GM18870 (cell line): ENCODE data around the gene CISH.

Experiments used
- ATAC-seq: cut with Tn5 transposase; IDR thresholded peaks from one replicate; pipeline ENCODE4 v1.9.1; 2021; ENCODE audit warnings: moderate library complexity; ENCODE audit not compliant: unreplicated experiment

CISH gene

DNA sequence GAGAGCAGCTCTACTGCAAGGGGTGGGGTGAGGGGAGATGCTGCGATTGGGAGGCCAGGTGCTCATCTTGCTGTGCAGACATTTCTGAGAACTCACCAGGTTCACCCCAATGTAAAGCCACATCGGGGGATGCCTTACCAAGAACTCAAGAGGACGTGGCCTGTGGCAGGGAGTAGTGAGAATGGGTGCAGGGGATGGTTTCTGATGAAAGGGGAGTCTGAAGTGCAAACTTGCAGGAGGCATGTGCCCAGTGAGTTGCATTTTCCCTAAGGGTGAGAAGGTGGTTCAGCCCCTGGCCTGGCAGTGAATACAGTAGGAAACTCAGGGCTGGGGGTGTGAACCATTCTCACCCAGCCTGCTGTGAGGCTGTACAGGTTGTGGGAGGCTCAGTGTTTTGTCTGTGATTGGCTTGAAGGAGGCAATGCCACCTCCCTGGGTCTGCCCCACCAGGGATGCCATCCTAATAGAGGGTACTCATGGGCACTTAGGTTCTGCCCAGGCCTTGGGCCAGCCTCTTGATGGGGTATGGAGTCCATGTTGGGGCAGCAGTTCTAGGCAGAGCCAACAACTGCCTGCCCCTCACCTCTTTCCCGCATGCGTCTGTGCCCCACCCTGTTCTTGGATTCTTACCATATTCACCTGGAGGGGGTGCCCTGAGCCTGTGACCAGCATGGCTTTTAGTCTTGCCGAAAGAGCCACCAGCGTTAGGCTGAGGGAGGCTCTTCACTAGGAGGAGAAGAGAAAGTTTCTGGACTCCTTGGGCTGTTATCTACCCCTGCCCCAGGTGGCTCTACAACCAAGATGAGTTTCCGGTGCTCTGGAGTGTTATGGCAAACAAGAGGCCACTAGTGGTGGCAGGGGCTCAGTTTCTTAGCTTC lies 37.8 kb downstream of the CISH start:
- ATAC-seq: no peak

DNA sequence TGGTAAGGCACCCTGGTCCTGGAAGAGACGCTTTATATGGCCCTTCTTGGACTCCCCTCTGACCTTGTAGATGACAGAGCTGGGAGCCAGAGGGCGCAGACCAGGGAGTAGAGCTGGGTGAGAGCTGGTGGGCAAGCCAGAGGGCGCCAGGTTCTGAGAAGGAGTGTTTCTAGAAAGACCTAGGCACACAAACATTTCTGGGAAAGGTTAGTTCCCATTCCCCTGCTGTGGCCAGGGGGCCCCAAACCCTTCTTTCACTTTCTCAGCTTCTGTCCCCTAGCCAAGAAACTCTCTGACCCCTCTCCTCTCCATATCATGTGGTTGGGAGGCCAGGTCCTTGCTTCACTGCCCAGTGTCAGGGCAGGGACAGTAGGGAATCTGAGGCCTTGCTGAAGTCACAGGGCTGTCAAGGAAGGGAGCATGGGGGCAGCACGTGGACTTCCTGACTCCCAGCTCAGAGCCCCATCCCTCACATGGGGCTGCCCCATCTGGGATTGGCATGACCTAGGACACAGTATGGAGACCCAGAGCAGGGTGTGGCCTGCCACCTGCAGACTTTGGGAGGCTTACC lies 38.7 kb downstream of the CISH start:
- no peak for ATAC-seq

DNA sequence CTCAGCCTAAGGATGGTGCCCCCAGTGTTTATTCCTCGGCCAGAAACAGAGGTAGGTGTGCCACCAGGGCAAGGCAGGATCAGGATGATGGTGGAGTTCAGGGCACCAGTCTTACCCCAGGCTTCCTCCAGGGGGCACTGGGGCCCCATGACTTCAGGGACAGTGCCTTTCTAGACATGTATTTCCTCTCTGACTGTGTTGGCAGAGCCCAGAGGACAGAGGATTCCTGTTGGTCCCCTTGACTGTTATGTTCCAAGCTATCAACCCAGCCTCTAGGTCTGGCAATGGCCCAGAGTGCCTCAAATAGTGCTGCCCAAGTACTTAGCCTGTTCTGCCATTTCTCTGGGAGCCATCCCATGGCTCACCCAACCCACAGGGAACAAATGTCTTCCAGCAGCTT lies 39.4 kb downstream of the CISH start:
- ATAC-seq: no peak

DNA sequence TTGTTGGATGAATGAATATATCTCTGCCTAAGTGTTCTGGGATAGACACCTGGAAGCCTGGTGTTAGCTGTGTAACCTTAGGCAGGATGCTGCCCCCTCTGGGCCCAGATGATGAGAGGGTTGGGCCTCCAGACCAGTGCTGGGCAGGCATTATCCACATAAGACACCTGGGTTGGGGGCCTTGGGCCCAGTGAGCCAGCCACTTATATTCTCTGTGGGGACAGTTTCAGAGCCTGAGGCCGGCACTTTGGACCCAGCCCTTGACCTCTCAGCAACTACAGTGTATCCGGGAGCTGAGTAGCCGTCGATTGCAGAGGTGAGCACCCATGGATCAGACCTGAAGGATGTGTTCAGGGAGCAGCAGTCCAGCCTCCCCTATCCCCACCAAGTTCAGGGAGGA lies 40.1 kb downstream of the CISH start:
- no peak for ATAC-seq

DNA sequence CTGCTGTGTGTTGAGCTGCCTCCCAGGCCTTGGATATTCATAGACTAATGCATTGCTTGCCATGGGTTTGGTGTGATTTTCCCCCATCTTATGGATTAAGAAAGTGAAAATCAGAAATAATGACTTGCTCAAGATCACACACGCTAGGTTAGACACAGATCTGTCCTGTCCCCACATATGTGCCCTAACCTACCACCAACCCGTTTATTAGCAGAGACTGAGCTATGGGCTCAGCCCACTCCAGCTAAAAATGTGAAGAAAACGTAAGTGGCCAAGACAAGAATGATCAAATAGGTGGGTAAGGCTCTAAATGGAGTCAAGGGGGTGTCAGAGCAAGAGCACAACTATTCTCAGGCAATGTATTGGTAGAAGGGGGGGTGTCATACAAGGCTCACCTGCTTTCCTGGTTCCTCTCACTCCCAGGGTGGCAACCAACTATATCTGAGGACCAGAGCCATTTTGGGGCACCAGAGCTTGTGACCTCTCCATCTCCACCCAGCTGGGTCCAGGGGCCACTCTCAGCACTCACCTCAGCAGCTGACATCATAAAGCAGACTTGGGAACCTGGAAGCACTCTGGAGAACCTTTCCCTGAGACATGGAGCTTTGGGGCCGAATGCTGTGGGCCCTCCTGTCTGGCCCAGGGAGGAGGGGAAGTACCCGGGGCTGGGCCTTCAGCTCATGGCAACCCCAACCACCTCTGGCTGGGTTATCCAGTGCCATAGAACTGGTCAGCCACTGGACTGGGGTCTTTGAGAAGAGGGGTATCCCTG lies 40.9 kb downstream of the CISH start:
- ATAC-seq: no peak

DNA sequence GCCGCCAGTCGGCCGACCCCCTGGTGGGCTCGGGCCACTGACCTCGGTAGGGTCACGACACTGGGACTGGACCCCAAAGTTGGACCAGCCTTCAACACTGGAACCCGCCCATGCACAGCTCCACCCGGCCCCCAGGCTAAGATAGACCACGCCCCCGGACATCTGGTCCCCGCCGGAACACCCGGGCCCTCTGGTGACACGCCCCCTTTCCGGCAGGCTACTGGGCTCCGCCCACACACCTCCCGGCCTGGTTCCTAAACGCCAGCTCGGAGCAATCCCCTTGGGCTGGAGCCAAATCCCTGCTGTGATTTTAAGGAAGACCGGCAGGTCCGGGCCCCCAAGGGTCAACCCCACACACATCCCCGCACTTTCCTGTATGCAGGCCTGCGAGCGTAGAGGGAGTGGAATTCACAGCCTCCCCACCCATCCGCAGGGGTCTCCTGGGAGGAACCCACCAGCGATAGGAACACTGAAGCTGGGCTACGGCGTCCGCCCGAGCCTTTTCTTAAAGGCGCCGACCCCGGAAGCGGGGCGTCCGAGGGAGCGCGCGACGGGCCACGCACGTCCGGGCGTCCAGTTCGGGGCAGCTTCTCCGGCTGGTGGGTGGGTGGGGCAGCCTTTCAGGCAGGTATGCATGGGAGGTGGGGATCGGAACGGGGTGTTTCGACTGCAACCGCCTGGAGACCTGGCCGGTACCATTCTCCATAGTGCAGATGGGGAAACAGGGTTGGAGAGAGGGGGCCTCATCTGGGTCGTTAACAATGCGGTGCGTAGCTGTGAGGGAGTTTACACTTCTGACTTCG lies 42.4 kb downstream of the CISH start, which contains the start of gene HEMK1:
TSS of gene HEMK1 (plus strand) at position 576 of the 803 bp plus-strand sequence. CDS start 1,583 bp downstream, outside the sequence.
- peak; percentile 41 for ATAC-seq

DNA sequence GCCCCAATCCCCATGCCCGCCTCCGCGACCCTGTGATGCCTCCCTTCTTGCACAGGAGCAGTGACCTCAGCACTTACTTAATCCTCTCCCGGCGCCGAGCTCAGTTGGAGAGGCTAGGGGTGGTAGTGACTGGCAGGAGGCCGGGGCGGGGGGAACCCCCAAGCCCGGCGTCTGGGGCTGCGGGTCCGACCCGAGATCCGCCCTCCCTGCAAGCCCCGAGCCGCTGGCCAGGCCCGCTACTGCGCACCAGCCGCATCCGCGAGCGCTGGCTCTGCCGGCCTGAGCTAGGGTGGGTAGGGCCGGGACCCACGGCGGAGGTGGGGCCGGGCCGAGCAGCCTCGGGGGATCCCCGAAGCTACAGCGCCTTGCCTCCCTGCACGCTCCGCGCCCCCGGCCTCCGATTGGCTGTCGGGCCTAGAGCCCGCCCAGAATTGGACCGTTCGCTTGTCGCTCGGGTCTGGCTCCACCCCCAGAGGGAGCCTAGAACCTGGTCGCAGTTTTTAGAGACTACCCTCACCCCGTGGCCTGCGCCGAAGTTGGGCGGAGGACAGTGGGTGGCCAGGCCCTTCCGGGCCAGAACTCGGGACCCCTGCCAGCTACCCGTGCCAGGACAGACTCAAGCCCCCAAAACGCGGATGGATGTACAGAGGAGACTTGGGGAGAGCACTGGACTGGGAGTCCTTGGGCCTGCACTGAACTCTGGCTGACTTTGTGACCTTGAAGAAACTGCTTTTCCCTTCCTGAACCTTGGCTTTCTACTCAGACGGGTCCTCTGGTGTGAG lies 44.0 kb downstream of the CISH start, which contains the start of gene C3orf18:
TSS of gene C3orf18 (minus strand) at position 362 of the 782 bp plus-strand sequence. CDS start 2,048 bp downstream, outside the sequence.
- ATAC-seq: peak; percentile 71

DNA sequence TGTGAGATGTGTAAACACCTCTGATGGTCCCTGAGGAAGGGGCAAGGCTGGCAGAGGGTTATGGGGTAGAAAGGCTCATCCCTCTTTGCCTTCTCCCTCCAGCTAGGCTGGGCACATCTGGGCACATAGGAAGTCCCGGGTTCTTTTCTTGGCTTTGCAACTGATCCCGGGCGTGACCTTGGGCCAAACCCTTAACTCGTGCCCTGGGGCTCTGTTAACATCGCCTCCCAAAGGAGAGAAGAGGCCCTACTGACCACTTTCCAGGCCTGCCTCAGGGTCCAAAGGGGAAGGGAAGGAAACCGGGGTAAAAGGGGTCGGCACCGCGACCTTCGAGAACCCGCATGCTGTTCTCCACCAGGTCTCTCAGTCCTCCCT lies 44.6 kb downstream of the CISH start:
- ATAC-seq: no peak

DNA sequence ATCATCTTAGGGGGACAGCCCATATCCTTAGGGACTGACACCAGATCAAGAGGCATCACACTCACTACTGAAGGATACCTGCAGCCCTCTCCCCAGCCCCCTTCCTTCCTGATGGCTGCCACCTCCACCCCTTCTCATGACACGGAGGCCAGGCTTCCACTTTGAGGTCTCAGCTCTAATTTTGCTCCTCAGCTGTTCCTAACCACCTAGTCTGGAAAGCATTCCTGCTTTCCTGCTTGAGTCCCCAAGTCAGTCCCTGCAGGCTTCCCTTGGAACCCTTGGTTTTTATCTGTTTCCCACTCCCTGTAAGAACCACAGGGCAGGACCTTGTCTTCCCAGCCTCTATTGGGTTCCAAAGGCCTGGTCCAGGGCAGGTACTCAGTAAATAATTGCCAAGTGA lies 47.3 kb downstream of the CISH start:
- ATAC-seq: no peak

DNA sequence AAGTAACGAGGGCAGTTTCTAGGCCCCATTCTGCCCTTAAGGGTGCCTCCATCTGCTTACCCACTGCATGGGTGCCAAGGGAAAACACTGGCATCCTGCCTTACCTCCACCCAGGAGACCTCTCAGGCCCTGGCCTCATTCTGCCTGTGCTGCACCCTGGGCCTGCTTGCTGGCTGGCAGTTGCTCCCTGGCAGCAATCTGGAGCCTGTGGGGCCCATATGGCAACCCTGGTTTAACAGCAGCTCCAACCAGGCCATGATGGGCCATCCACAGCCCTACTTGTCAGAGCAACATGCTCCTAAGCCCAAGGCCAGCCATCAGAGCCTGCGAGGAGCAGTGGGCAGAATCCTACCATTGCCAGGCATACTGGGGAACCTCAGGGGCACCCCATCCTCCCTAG lies 47.7 kb downstream of the CISH start:
- ATAC-seq: no peak

DNA sequence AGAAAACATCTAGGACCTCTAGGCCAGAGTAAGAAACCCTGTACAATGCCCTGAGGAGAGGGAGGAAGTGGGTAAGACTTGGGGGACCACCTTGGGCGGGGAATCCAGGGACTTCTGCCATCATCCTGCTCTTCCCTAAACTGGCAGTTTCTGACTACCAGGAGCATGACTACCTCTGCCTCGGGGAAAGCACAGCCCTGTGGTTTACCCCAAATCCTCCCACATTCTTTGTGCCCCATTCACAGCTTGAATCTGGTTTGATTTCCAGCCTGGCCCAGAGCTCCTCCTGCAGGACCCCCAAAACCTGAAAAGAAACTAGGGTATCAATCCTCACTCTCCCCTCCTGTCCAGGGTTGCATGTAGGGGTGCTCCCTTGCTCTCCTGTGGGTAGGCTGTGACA lies 48.7 kb downstream of the CISH start:
- no peak for ATAC-seq

DNA sequence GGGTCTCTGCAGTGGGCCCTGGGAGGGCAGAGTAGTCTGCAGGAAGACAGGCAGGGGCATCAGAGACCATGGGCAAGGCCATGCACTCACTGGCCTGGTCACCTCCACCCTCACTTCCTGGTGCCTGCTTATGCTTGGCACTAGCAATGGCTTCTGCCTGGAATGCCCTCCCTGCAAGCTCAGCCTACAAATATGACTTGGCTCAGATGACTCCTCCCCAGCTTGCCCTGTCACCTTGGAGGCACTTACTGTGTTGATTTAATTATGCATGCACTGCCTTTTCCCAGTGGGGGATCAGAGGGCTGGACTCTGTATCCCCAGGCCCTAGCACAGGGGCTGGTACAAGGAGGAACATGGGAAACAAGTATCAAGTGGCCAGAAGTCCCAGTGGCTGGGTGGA lies 51.9 kb downstream of the CISH start:
- ATAC-seq: no peak

DNA sequence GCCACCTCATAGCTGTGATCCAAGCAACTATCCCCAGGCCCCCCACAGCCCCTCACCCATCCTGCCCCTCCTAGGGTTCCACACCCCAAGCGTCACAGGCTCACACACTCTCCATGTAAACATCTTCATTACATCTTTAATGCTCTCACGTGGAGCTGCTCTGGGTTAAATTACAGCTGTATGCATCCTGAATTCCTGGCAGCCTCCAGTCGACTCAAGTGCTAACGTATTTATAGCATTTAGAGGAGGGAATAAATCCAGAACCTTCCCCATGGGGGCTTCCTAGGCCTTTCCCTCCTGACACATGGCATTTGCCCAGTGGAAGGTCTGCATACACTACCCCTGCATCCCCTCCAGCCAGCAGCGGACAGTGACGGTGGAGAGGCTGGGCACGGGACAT lies 53.7 kb downstream of the CISH start:
- no peak for ATAC-seq

DNA sequence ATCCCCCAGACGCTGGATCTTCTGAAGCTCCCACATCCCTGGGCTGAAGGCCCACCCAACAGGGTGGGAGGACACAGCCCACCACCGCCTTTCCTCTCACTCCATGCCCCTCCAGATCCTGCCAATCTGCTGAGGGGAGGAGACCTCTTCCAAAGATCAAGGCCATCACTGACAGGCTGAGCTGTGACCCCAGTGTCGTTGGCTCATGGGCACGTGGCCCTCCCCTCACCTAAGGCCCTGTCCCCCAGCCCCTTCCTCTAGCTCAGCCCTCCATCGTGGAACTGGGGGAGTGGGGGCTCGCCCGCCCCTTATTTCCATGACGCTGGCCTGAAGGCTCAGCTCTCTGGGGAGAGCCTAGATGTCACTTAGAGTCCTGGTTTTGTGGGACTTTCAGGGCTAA lies 54.5 kb downstream of the CISH start:
- ATAC-seq: no peak
